H9 (cell line): ENCODE results near the gene SPOCD1. TPM values are rescaled to one million over a fixed set of nuclear protein-coding genes. Genes with fewer than 3 reads are reported as not detected.

ENCODE experiments used
- DNase-seq: peaks from one replicate; pipeline ENCODE4 v3.0.0-alpha.2; 2017
- H2AFZ ChIP-seq: one replicate; pipeline ENCODE4 v1.6.1; 2013; ENCODE audit warnings: mild to moderate bottlenecking, low read length, control low read depth, moderate library complexity
- H2AK5ac ChIP-seq: 2 replicates; pipeline ENCODE4 v1.6.1; 2013; ENCODE audit warnings: low read length, control low read depth, mixed read lengths; ENCODE audit not compliant: insufficient read length
- H2BK120ac ChIP-seq: one replicate; pipeline ENCODE4 v1.6.1; 2013; ENCODE audit warnings: low read depth, mild to moderate bottlenecking, low read length, control low read depth, inconsistent platforms; ENCODE audit not compliant: poor library complexity, severe bottlenecking
- H2BK12ac ChIP-seq: 2 replicates; pipeline ENCODE4 v1.6.1; 2013; ENCODE audit warnings: low read length, control low read depth, mixed read lengths, low read depth; ENCODE audit not compliant: insufficient read length
- H2BK15ac ChIP-seq: 2 replicates; pipeline ENCODE4 v1.6.1; 2013; ENCODE audit warnings: low read depth, low read length, control low read depth
- H2BK20ac ChIP-seq: one replicate; pipeline ENCODE4 v1.6.1; 2013; ENCODE audit warnings: low read depth, mild to moderate bottlenecking, low read length, control low read depth, inconsistent platforms; ENCODE audit not compliant: poor library complexity, severe bottlenecking
- H2BK5ac ChIP-seq: 2 replicates; pipeline ENCODE4 v1.6.1; 2013; ENCODE audit warnings: low read length, control low read depth, mixed read lengths; ENCODE audit not compliant: insufficient read length
- H3K14ac ChIP-seq: 2 replicates; pipeline ENCODE4 v1.6.1; 2013; ENCODE audit warnings: low read length, control low read depth; ENCODE audit not compliant: insufficient read depth
- H3K18ac ChIP-seq: 2 replicates; pipeline ENCODE4 v1.6.1; 2013; ENCODE audit warnings: low read depth, mild to moderate bottlenecking, mixed read lengths, low read length, control low read depth; ENCODE audit not compliant: insufficient read length
- H3K23ac ChIP-seq: 2 replicates; pipeline ENCODE4 v1.6.1; 2013; ENCODE audit warnings: low read length, control low read depth, mixed read lengths, low read depth; ENCODE audit not compliant: insufficient read length
- H3K23me2 ChIP-seq: 2 replicates; pipeline ENCODE4 v1.6.1; 2013; ENCODE audit warnings: low read depth, mild to moderate bottlenecking, mixed read lengths, low read length, control low read depth; ENCODE audit not compliant: insufficient read length, poor library complexity, severe bottlenecking
- H3K27ac ChIP-seq: 2 replicates; pipeline ENCODE4 v1.5.1; 2013; ENCODE audit warnings: low read length, control low read depth, mixed read lengths, low read depth; ENCODE audit not compliant: insufficient read length
- H3K27me3 ChIP-seq: 2 replicates; pipeline ENCODE4 v1.6.1; 2013; ENCODE audit warnings: low read length, control low read depth, inconsistent platforms; ENCODE audit not compliant: insufficient read depth
- H3K4ac ChIP-seq: 2 replicates; pipeline ENCODE4 v1.6.1; 2013; ENCODE audit warnings: low read depth, mild to moderate bottlenecking, control low read depth, inconsistent platforms, low read length, moderate library complexity
- H3K4me1 ChIP-seq: 2 replicates; pipeline ENCODE4 v1.6.1; 2013; ENCODE audit warnings: low read length, control low read depth, inconsistent platforms; ENCODE audit not compliant: insufficient read depth
- H3K4me2 ChIP-seq: 2 replicates; pipeline ENCODE4 v1.6.1; 2013; ENCODE audit warnings: low read length, control low read depth, mixed read lengths; ENCODE audit not compliant: insufficient read length, insufficient read depth
- H3K56ac ChIP-seq: 2 replicates; pipeline ENCODE4 v1.6.1; 2013; ENCODE audit warnings: low read depth, mild to moderate bottlenecking, mixed read lengths, low read length, control low read depth; ENCODE audit not compliant: insufficient read length
- H3K79me1 ChIP-seq: 2 replicates; pipeline ENCODE4 v1.6.1; 2013; ENCODE audit warnings: low read depth, mild to moderate bottlenecking, moderate library complexity, low read length, control low read depth, inconsistent platforms; ENCODE audit not compliant: insufficient read depth, poor library complexity, severe bottlenecking
- H3K79me2 ChIP-seq: 2 replicates; pipeline ENCODE4 v1.6.1; 2013; ENCODE audit warnings: low read length, control low read depth, inconsistent platforms; ENCODE audit not compliant: insufficient read depth
- H3K9ac ChIP-seq: 2 replicates; pipeline ENCODE4 v1.6.1; 2013; ENCODE audit warnings: low read length, control low read depth, mixed read lengths; ENCODE audit not compliant: insufficient read length; ENCODE audit errors: extremely low read depth
- H3K9me3 ChIP-seq: one replicate; pipeline ENCODE4 v1.6.1; 2013; ENCODE audit warnings: low read depth, low read length, inconsistent platforms; ENCODE audit not compliant: control insufficient read depth
- H3T11ph ChIP-seq: one replicate; pipeline ENCODE4 v1.6.1; 2013; ENCODE audit warnings: mild to moderate bottlenecking, low read length, control low read depth, inconsistent platforms
- H4K20me1 ChIP-seq: one replicate; pipeline ENCODE4 v1.6.1; 2013; ENCODE audit not compliant: control insufficient read depth, insufficient read length, insufficient read depth
- H4K5ac ChIP-seq: 2 replicates; pipeline ENCODE4 v1.6.1; 2013; ENCODE audit warnings: low read depth, mild to moderate bottlenecking, mixed read lengths, low read length, control low read depth; ENCODE audit not compliant: insufficient read length
- H4K8ac ChIP-seq: replicated peaks from 2 replicates; pipeline ENCODE4 v1.6.1; 2013; ENCODE audit warnings: low read length, control low read depth, mixed read lengths, low read depth; ENCODE audit not compliant: insufficient read length
- H4K91ac ChIP-seq: 2 replicates; pipeline ENCODE4 v1.6.1; 2013; ENCODE audit warnings: low read depth, mild to moderate bottlenecking, moderate library complexity, mixed read lengths, low read length, control low read depth; ENCODE audit not compliant: insufficient read length
- H3K27ac Mint-ChIP-seq, 3 experiments: 2 replicates in 2 of 3; 3 replicates in 1 of 3; pipeline ENCODE4 v1.8.0; 2020 to 2021; ENCODE audit warnings: mixed read lengths in 3 of 3, mild to moderate bottlenecking in 1 of 3, moderate library complexity in 1 of 3
- H3K27me3 Mint-ChIP-seq: 2 replicates; pipeline ENCODE4 v1.8.0; 2021; ENCODE audit warnings: low read depth, mild to moderate bottlenecking, moderate library complexity, mixed read lengths
- H3K36me3 Mint-ChIP-seq, 3 experiments: 2 replicates in 2 of 3; 3 replicates in 1 of 3; pipeline ENCODE4 v1.8.0; 2020 to 2021; ENCODE audit warnings: low read depth in 3 of 3, mixed read lengths in 3 of 3; ENCODE audit not compliant: insufficient read depth in 1 of 3
- H3K4me1 Mint-ChIP-seq, 2 experiments: 2 replicates each; pipeline ENCODE4 v1.8.0; 2020; ENCODE audit warnings: mixed read lengths in 2 of 2
- H3K4me3 Mint-ChIP-seq, 2 experiments: 2 replicates in 1 of 2; 3 replicates in 1 of 2; pipeline ENCODE4 v1.8.0; 2020 to 2021; ENCODE audit warnings: mild to moderate bottlenecking in 2 of 2, mixed read lengths in 2 of 2, moderate library complexity in 1 of 2
- H3K9me3 Mint-ChIP-seq, 2 experiments: 2 replicates in 1 of 2; 3 replicates in 1 of 2; pipeline ENCODE4 v1.8.0; 2020; ENCODE audit warnings: mild to moderate bottlenecking in 2 of 2, mixed read lengths in 2 of 2, moderate library complexity in 1 of 2
- CTCF ChIP-seq: fragments of 200-600 bp; sonication (generic); conservative IDR thresholded peaks from 3 replicates; pipeline ENCODE4 v1.8.0; 2021; ENCODE audit warnings: antibody characterized with exemption, mild to moderate bottlenecking
- WGBS: extraction: QIAGEN DNeasy Blood & Tissue Kit; methylation state at CpG from one replicate; pipeline ENCODE4 v1.1.7; 2013; ENCODE audit warnings: missing lambda C conversion rate, low lambda C conversion rate, mixed read lengths; ENCODE audit not compliant: insufficient read length; ENCODE audit errors: extremely low coverage; 5-methylcytosine and 5-hydroxymethylcytosine counted together
- total RNA-seq: library from RNA; stranded (reverse); gene quantifications from 2 replicates; pipeline ENCODE4 v1.2.1, GENCODE V29; 2021

Gene SPOCD1
- total RNA-seq, 1 experiment from 2014 or later = 1.5 TPM

- Histone ChIP-seq H3T11ph (no peak overlapping the region), H3K4me1 (no peaks in the 10 kb centered on the region; the same call in 1 of the 2 replicates), H2BK15ac (no peak overlapping the region), H3K9me3 (no peaks in the 10 kb centered on the region), H3K56ac (no peak overlapping the region), H2BK20ac (no peak overlapping the region), H3K9ac (no peak overlapping the region), H4K20me1 (no peaks in the 10 kb centered on the region), H2BK5ac (no peak overlapping the region), H3K4ac (no peak overlapping the region), H3K23me2 (peaks cover 14% of the 10 kb centered on the region), H3K14ac (no peak overlapping the region), H3K4me2 (no peak overlapping the region), H3K27ac (no peak overlapping the region), H2AFZ (no peak overlapping the region), H3K79me2 (no peaks in the 10 kb centered on the region), H4K91ac (no peak overlapping the region), H3K79me1 (no peaks in the 10 kb centered on the region), H4K8ac (no peak overlapping the region), H3K23ac (no peak overlapping the region), H3K27me3 (peaks cover 14% of the 10 kb centered on the region), H2BK120ac (no peak overlapping the region), H2BK12ac (no peak overlapping the region), H2AK5ac (no peak overlapping the region), H3K18ac (no peak overlapping the region), H4K5ac (no peak overlapping the region)
- no peaks in the 10 kb centered on the region; a peak in 2 of 5 replicates for H3K9me3 Mint-ChIP-seq
- no peak overlapping the region for H3K4me3 Mint-ChIP-seq
- H3K27ac Mint-ChIP-seq = no peak overlapping the region
- WGBS = no CpG with 5 or more reads among the region's 7 CpGs
- H3K27me3 Mint-ChIP-seq = peaks cover 73% of the 10 kb centered on the region
- peaks cover 43 to 72% of the 10 kb centered on the region in 2 experiments for H3K4me1 Mint-ChIP-seq
- no peaks in the 10 kb centered on the region for H3K36me3 Mint-ChIP-seq
- no peak for TF ChIP-seq CTCF
- no peak for DNase-seq
Measured at GRCh38 chr1:31767225-31767624, 48.6 kb downstream of the SPOCD1 start.
